HepG2 (cell line): ENCODE measurements around the gene POLH. TPM values are rescaled to one million over a fixed set of nuclear protein-coding genes. Genes with fewer than 3 reads are reported as not detected.

Experiments
- POLR2A ChIP-seq, 2 experiments: IDR thresholded peaks; 2 replicates each; pipeline ENCODE4 v1.6.1; 2011; ENCODE audit warnings: low read depth in 2 of 2, low read length in 2 of 2, mild to moderate bottlenecking in 1 of 2, moderate library complexity in 1 of 2; ENCODE audit not compliant: insufficient read depth in 1 of 2
- TARDBP ChIP-seq: sonication (generic); formaldehyde crosslinking; IDR thresholded peaks from 2 replicates; pipeline ENCODE4 v1.8.0; 2022; ENCODE audit warnings: mild to moderate bottlenecking, missing genetic modification reagents
- TBP ChIP-seq: sonication (generic); formaldehyde crosslinking; IDR thresholded peaks from 2 replicates; pipeline ENCODE4 v1.5.0; 2020; ENCODE audit warnings: missing genetic modification reagents
- ZBTB10 ChIP-seq: sonication (generic); formaldehyde crosslinking; IDR thresholded peaks from 2 replicates; pipeline ENCODE4 v1.4.0; 2020; ENCODE audit warnings: missing genetic modification reagents, borderline replicate concordance
- ZBTB8A ChIP-seq: sonication (generic); formaldehyde crosslinking; IDR thresholded peaks from 2 replicates; pipeline ENCODE4 v1.4.0; 2020; ENCODE audit warnings: mild to moderate bottlenecking, low read depth, missing genetic modification reagents, borderline replicate concordance
- ZFAT ChIP-seq: sonication (generic); formaldehyde crosslinking; conservative IDR thresholded peaks from 2 replicates; pipeline ENCODE4 v1.8.1; 2023; ENCODE audit warnings: missing genetic modification reagents, inconsistent platforms
- ZFP91 ChIP-seq: sonication (generic); formaldehyde crosslinking; IDR thresholded peaks from 2 replicates; pipeline ENCODE4 v1.9.0; 2022; ENCODE audit warnings: missing genetic modification reagents, mild to moderate bottlenecking, borderline replicate concordance
- ZHX1 ChIP-seq: sonication (generic); formaldehyde crosslinking; IDR thresholded peaks from 2 replicates; pipeline ENCODE4 v1.8.1; 2022; ENCODE audit warnings: low read depth, mild to moderate bottlenecking, missing genetic modification reagents
- ZNF274 ChIP-seq: sonication (generic); formaldehyde crosslinking; IDR thresholded peaks from 2 replicates; pipeline ENCODE4 v1.5.1; 2020; ENCODE audit warnings: mild to moderate bottlenecking, missing genetic modification reagents
- ZNF646 ChIP-seq: sonication (generic); formaldehyde crosslinking; IDR thresholded peaks from 2 replicates; pipeline ENCODE4 v1.9.0; 2021; ENCODE audit warnings: mild to moderate bottlenecking, missing genetic modification reagents
- ZNF749 ChIP-seq: sonication (generic); formaldehyde crosslinking; IDR thresholded peaks from 2 replicates; pipeline ENCODE4 v1.8.0; 2022; ENCODE audit warnings: mild to moderate bottlenecking, missing genetic modification reagents, moderate library complexity, borderline replicate concordance
- ZSCAN5A ChIP-seq: sonication (generic); formaldehyde crosslinking; IDR thresholded peaks from 2 replicates; pipeline ENCODE4 v1.8.0; 2022; ENCODE audit warnings: mild to moderate bottlenecking, missing genetic modification reagents, borderline replicate concordance
- polyA plus RNA-seq, 8 experiments: library from polyadenylated mRNA; depleted of rRNA in 3 of 8; stranded (reverse) in 7 of 8; unstranded in 1 of 8; fragments of >200 nt; fragmentation: Illumina TruSeq in 4 of 8; extraction: Trizol in 4 of 8; gene quantifications; 2 replicates each; pipeline versions ENCODE4 v1.2.1 to v1.2.3, GENCODE V29; 2011 to 2016; ENCODE audit warnings: low read depth in 4 of 8, missing spikeins in 1 of 8, mixed read lengths in 1 of 8; ENCODE audit not compliant: insufficient read depth in 1 of 8
- total RNA-seq, 5 experiments: library from RNA; depleted of rRNA; stranded (reverse); fragments of >200 nt; fragmentation: Illumina TruSeq; extraction: Trizol; gene quantifications; 2 replicates each; pipeline ENCODE4 v1.2.3, GENCODE V29; 2016; ENCODE audit warnings: low read depth in 1 of 5

The POLH gene
- total and polyA plus RNA-seq, 2 of the 13 experiments (the other 11 are each of a cell fraction or from before 2014, with no cell fraction given): 11.6 to 25.0 TPM

GRCh38 chr6:43628393-43629103, 52.6 kb downstream of the POLH start (continued):
- TF ChIP-seq TARDBP (CRISPR knock-in tag) (peak; percentile 38; the same call in 1 of the 2 replicates), ZHX1 (0 out of 2 replicates have a peak, but pooled peaks have one; percentile 36), ZFP91 (no peak), POLR2A (IDR thresholded peaks at IDR 0.05; ENCODE audit: insufficient read depth in 1 of 2, low read depth in 2 of 2, low read length in 2 of 2) (peak in 1 of 2 experiments; percentile 59; a peak in 2 of 4 replicates), ZBTB8A (no peak), ZNF646 (CRISPR knock-in tag) (peak; percentile 85; the same call in 1 of the 2 replicates), ZNF274 (CRISPR knock-in tag) (no peak), ZNF749 (CRISPR knock-in tag) (no peak), TBP (CRISPR knock-in tag) (no peak), ZSCAN5A (CRISPR knock-in tag) (peak; percentile 40; the same call in 1 of the 2 replicates), ZBTB10 (CRISPR knock-in tag) (peak; percentile 46; the same call in 1 of the 2 replicates), ZFAT (no peak)
